ENCODE measurements around the gene FAR2.

Gene FAR2

GRCh38 chr12:29223426-29223825 lies 74.3 kb downstream of the FAR2 start:
- H3K36me3 ChIP-seq: no peaks in the 10 kb centered on the region
- no peaks in the 10 kb centered on the region for H3K27me3 ChIP-seq (ENCODE audit: insufficient read depth, low read depth, severe bottlenecking)
- TF ChIP-seq, protein P1, sequence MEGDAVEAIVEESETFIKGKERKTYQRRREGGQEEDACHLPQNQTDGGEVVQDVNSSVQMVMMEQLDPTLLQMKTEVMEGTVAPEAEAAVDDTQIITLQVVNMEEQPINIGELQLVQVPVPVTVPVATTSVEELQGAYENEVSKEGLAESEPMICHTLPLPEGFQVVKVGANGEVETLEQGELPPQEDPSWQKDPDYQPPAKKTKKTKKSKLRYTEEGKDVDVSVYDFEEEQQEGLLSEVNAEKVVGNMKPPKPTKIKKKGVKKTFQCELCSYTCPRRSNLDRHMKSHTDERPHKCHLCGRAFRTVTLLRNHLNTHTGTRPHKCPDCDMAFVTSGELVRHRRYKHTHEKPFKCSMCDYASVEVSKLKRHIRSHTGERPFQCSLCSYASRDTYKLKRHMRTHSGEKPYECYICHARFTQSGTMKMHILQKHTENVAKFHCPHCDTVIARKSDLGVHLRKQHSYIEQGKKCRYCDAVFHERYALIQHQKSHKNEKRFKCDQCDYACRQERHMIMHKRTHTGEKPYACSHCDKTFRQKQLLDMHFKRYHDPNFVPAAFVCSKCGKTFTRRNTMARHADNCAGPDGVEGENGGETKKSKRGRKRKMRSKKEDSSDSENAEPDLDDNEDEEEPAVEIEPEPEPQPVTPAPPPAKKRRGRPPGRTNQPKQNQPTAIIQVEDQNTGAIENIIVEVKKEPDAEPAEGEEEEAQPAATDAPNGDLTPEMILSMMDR (IDR thresholded peaks at IDR 0.05; ENCODE audit: low read depth, low read length): no peak
- H3K27ac ChIP-seq: no peak overlapping the region
- H3K9me3 ChIP-seq (ENCODE audit: severe bottlenecking): no peaks in the 10 kb centered on the region
- DNase-seq: no peak
- no peak overlapping the region for H3K4me3 ChIP-seq (ENCODE audit: low read depth, low read length)

GRCh38 chr12:29223956-29224543 lies 75.0 kb downstream of the FAR2 start:
- TF ChIP-seq, protein P1 (IDR thresholded peaks at IDR 0.05; ENCODE audit: low read depth, low read length): no peak
- Histone ChIP-seq H3K27me3 (ENCODE audit: insufficient read depth, low read depth, severe bottlenecking) (no peaks in the 10 kb centered on the region), H3K4me3 (ENCODE audit: low read depth, low read length) (no peak overlapping the region), H3K27ac (no peak overlapping the region), H3K36me3 (no peaks in the 10 kb centered on the region), H3K9me3 (ENCODE audit: severe bottlenecking) (no peaks in the 10 kb centered on the region)
- no peak for DNase-seq

GRCh38 chr12:29224572-29224971 lies 75.5 kb downstream of the FAR2 start:
- no peak overlapping the region for H3K4me3 ChIP-seq (ENCODE audit: low read depth, low read length)
- DNase-seq: no peak
- H3K9me3 ChIP-seq (ENCODE audit: severe bottlenecking): no peaks in the 10 kb centered on the region
- H3K27ac ChIP-seq: no peak overlapping the region
- TF ChIP-seq, protein P1 (IDR thresholded peaks at IDR 0.05; ENCODE audit: low read depth, low read length): no peak
- no peaks in the 10 kb centered on the region for H3K27me3 ChIP-seq (ENCODE audit: insufficient read depth, low read depth, severe bottlenecking)
- H3K36me3 ChIP-seq: no peaks in the 10 kb centered on the region

DNA sequence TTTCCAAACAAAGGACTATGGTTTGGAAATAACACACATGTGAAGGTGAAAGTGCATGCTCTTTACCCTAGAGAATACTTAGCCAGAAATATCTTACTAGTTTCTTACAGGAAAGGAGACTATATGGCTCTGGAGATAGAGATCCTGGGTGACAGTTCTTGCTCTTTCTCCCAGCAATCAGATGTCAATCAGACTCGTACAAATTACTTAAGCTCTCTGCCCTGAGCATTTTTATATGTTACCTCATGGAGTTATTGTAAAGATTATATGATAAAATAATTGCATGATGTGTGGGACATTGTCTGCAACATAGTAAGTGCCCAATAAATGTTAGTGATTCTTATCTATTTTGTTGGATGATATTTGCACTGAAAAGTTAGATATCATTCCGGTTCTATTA lies 76.8 kb downstream of the FAR2 start:
- DNase-seq: no peak
- no peaks in the 10 kb centered on the region for H3K36me3 ChIP-seq
- H3K4me3 ChIP-seq (ENCODE audit: low read depth, low read length): no peak overlapping the region
- no peaks in the 10 kb centered on the region for H3K9me3 ChIP-seq (ENCODE audit: severe bottlenecking)
- TF ChIP-seq, protein P1 (IDR thresholded peaks at IDR 0.05; ENCODE audit: low read depth, low read length): no peak
- no peaks in the 10 kb centered on the region for H3K27me3 ChIP-seq (ENCODE audit: insufficient read depth, low read depth, severe bottlenecking)
- H3K27ac ChIP-seq: no peak overlapping the region

DNA sequence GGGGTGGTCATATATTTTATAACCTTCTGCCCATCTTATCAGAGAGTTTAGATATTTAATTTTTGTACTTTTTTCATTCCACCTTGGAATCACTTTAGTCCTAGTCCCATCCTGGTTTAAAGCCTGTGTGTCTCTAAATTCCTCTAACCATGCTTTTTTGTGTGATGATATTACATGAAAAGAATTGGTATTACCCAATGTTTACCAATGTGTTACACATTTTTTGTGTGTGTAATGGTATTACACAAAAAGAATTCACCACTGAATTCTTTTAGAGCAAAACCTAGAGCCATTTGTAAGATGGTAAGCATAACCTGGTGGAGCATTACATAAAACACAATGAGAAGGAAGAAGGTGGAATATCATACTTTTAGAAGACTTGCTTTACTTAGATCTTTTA lies 77.5 kb downstream of the FAR2 start:
- TF ChIP-seq, protein P1 (IDR thresholded peaks at IDR 0.05; ENCODE audit: low read depth, low read length): no peak
- Histone ChIP-seq H3K9me3 (ENCODE audit: severe bottlenecking) (no peaks in the 10 kb centered on the region), H3K27ac (no peak overlapping the region)

More for the DNA sequence above, 77.5 kb downstream of the FAR2 start:
- no peaks in the 10 kb centered on the region for H3K36me3 ChIP-seq
- DNase-seq: no peak
- H3K4me3 ChIP-seq (ENCODE audit: low read depth, low read length): no peak overlapping the region
- H3K27me3 ChIP-seq (ENCODE audit: insufficient read depth, low read depth, severe bottlenecking): no peaks in the 10 kb centered on the region
